HCT116 (cell line): ENCODE measurements around the gene CYB5R2. TPM values are rescaled to one million over a fixed set of nuclear protein-coding genes. Genes with fewer than 3 reads are reported as not detected.

Experiments used
- ATAC-seq: fragments of 200-7000 bp; cut with Tn5 transposase; 2 replicates; pipeline ENCODE4 v1.9.1; 2020; ENCODE audit warnings: mild to moderate bottlenecking, moderate library complexity
- BruUV-seq: library from RNA; stranded (reverse); fragments of 400-500 nt; replicated peaks from 2 replicates; lab custom pipeline; 2021; lab: Mats Ljungman, UMichigan
- CTCF ChIA-PET: fragments of 300-600 bp; sonication (Branson Sonifier 250); formaldehyde crosslinking; loops from one replicate; lab custom pipeline; 2021; ENCODE audit warnings: antibody characterized with exemption; lab: Charles Lee
- POLR2A ChIA-PET: fragments of 300-600, 350-600 bp; sonication (Branson Sonifier 250); formaldehyde crosslinking; loops from one replicate; lab custom pipeline; 2021; ENCODE audit warnings: antibody characterized with exemption; lab: Charles Lee
- RAD21 ChIA-PET, 2 experiments: fragments of 300-600 bp; sonication (Branson Sonifier 250); formaldehyde crosslinking; loops; one replicate each; lab custom pipeline; 2023; ENCODE audit warnings: low total read pairs in 2 of 2; ENCODE audit not compliant: uncharacterized antibody in 2 of 2, unreplicated experiment in 2 of 2, low non-redundant PET in 1 of 2; lab: Charles Lee
- DNase-seq: peaks from one replicate; pipeline ENCODE4 v3.0.0-alpha.2; 2010; ENCODE audit warnings: low read depth, low spot score
- H2AFZ ChIP-seq: fragments of 200-600 bp; shearing (Covaris generic), sonication (generic); 2 replicates; pipeline ENCODE4 v1.6.1; 2017; ENCODE audit warnings: low read depth, mixed run types, mixed read lengths, antibody characterized with exemption, low read length; ENCODE audit not compliant: poor library complexity, severe bottlenecking
- H3K27ac ChIP-seq: 2 replicates; pipeline ENCODE4 v1.5.1; 2012; ENCODE audit warnings: low read depth, low read length
- H3K27me3 ChIP-seq: fragments of 200-600 bp; sonication (generic); 2 replicates; pipeline ENCODE4 v1.6.1; 2016; ENCODE audit warnings: mixed run types, low read length, mixed read lengths; ENCODE audit not compliant: insufficient read depth
- H3K36me3 ChIP-seq, 2 experiments: fragments of 200-500 bp in 1 of 2; fragments of 200-600 bp in 1 of 2; sonication (Bioruptor generic) in 1 of 2; sonication (generic) in 1 of 2; 2 replicates each; pipeline versions ENCODE4 v1.5.1 to v1.6.1; 2014 to 2016; ENCODE audit warnings: low read length in 2 of 2, inconsistent platforms in 1 of 2, mixed read lengths in 1 of 2, mixed run types in 1 of 2; ENCODE audit not compliant: insufficient read depth in 2 of 2, control insufficient read depth in 1 of 2
- H3K4me1 ChIP-seq, 2 experiments: fragments of 200-600 bp in 1 of 2; sonication (generic) in 1 of 2; 2 replicates each; pipeline versions ENCODE4 v1.5.1 to v1.6.1; 2012 to 2017; ENCODE audit warnings: low read length in 2 of 2, inconsistent platforms in 1 of 2, mild to moderate bottlenecking in 1 of 2, mixed read lengths in 1 of 2, mixed run types in 1 of 2, moderate library complexity in 1 of 2; ENCODE audit not compliant: insufficient read depth in 2 of 2, control insufficient read depth in 1 of 2
- H3K4me2 ChIP-seq: fragments of 200-600 bp; sonication (generic); 2 replicates; pipeline ENCODE4 v1.6.1; 2017; ENCODE audit warnings: mixed run types, low read length, mixed read lengths
- H3K4me3 ChIP-seq, 2 experiments: fragments of 200-600 bp in 1 of 2; sonication (generic) in 1 of 2; replicated peaks in 1 of 2; 2 replicates each; pipeline ENCODE4 v1.5.1; 2011 to 2016; ENCODE audit warnings: low read length in 2 of 2, control low read depth in 1 of 2, low read depth in 1 of 2, mild to moderate bottlenecking in 1 of 2, mixed read lengths in 1 of 2, mixed run types in 1 of 2
- H3K79me2 ChIP-seq: fragments of 200-600 bp; sonication (generic); 2 replicates; pipeline ENCODE4 v1.6.1; 2017; ENCODE audit warnings: mild to moderate bottlenecking, mixed run types, low read length, moderate library complexity, mixed read lengths; ENCODE audit not compliant: insufficient read depth
- H3K9ac ChIP-seq: fragments of 200-600 bp; sonication (generic); 2 replicates; pipeline ENCODE4 v1.6.1; 2016; ENCODE audit warnings: low read length, mixed read lengths
- H3K9me2 ChIP-seq: fragments of 200-600 bp; sonication (generic), shearing (Covaris generic); 2 replicates; pipeline ENCODE4 v1.6.1; 2017; ENCODE audit warnings: mixed run types, mild to moderate bottlenecking, moderate library complexity; ENCODE audit not compliant: insufficient read depth
- H3K9me3 ChIP-seq, 2 experiments: fragments of 200-500 bp in 1 of 2; fragments of 200-600 bp in 1 of 2; sonication (Bioruptor generic) in 1 of 2; sonication (generic) in 1 of 2; 2 replicates each; pipeline ENCODE4 v1.6.1; 2014 to 2017; ENCODE audit warnings: low read length in 2 of 2, mixed read lengths in 2 of 2, inconsistent platforms in 1 of 2, low read depth in 1 of 2, mild to moderate bottlenecking in 1 of 2, mixed run types in 1 of 2, moderate library complexity in 1 of 2; ENCODE audit not compliant: control insufficient read depth in 1 of 2, insufficient read depth in 1 of 2
- H4K20me1 ChIP-seq: fragments of 200-600 bp; sonication (generic), shearing (Covaris generic); 2 replicates; pipeline ENCODE4 v1.6.1; 2017; ENCODE audit warnings: mixed run types, mild to moderate bottlenecking, moderate library complexity; ENCODE audit not compliant: insufficient read depth
- CBX3 ChIP-seq: IDR thresholded peaks from 2 replicates; pipeline ENCODE4 v1.6.1; 2012; ENCODE audit warnings: low read depth
- CEBPB ChIP-seq: IDR thresholded peaks from 2 replicates; pipeline ENCODE4 v1.6.1; 2012; ENCODE audit warnings: low read depth
- EGR1 ChIP-seq: IDR thresholded peaks from 2 replicates; pipeline ENCODE4 v1.6.1; 2012; ENCODE audit warnings: low read depth
- ELF1 ChIP-seq: IDR thresholded peaks from 2 replicates; pipeline ENCODE4 v1.6.1; 2012; ENCODE audit warnings: low read depth, borderline replicate concordance
- EZH2 ChIP-seq: fragments of 200-600 bp; sonication (generic); IDR thresholded peaks from 2 replicates; pipeline ENCODE4 v1.6.1; 2017; ENCODE audit warnings: antibody characterized with exemption, mixed run types
- EZH2phosphoT487 ChIP-seq: fragments of 200-600 bp; IDR thresholded peaks from 2 replicates; pipeline ENCODE4 v1.6.1; 2018; ENCODE audit warnings: antibody characterized with exemption, borderline replicate concordance
- FOSL1 ChIP-seq: IDR thresholded peaks from 2 replicates; pipeline ENCODE4 v1.6.1; 2012; ENCODE audit warnings: low read depth
- JUND ChIP-seq: IDR thresholded peaks from 2 replicates; pipeline ENCODE4 v1.6.1; 2012
- POLR2A ChIP-seq: IDR thresholded peaks from 2 replicates; pipeline ENCODE4 v1.7.0; 2011; ENCODE audit warnings: borderline replicate concordance; ENCODE audit not compliant: insufficient read depth, insufficient read length; ENCODE audit errors: extremely low read depth
- POLR2AphosphoS5 ChIP-seq: IDR thresholded peaks from 2 replicates; pipeline ENCODE4 v1.6.1; 2011; ENCODE audit warnings: mild to moderate bottlenecking, low read depth, low read length, moderate library complexity
- RAD21 ChIP-seq: IDR thresholded peaks from 2 replicates; pipeline ENCODE4 v1.6.1; 2012; ENCODE audit warnings: low read depth, mild to moderate bottlenecking
- SIN3A ChIP-seq: IDR thresholded peaks from 2 replicates; pipeline ENCODE4 v1.6.1; 2012; ENCODE audit warnings: low read depth
- SP1 ChIP-seq: IDR thresholded peaks from 2 replicates; pipeline ENCODE4 v1.6.1; 2012; ENCODE audit warnings: low read depth
- SRF ChIP-seq: IDR thresholded peaks from 2 replicates; pipeline ENCODE4 v1.6.1; 2012; ENCODE audit warnings: low read depth
- YY1 ChIP-seq: IDR thresholded peaks from 2 replicates; pipeline ENCODE4 v1.6.1; 2011; ENCODE audit warnings: low read length, low read depth, moderate library complexity, mild to moderate bottlenecking; ENCODE audit not compliant: insufficient replicate concordance; ENCODE audit errors: extremely low read depth
- ZFX ChIP-seq: fragments of 450-650 bp; IDR thresholded peaks from 2 replicates; pipeline ENCODE4 v1.6.1; 2017
- ZNF274 ChIP-seq: fragments of 200-500 bp; sonication (Bioruptor generic); IDR thresholded peaks from 2 replicates; pipeline ENCODE4 v1.6.1; 2014; ENCODE audit warnings: mild to moderate bottlenecking, low read depth, low read length, inconsistent platforms
- intact Hi-C: fragments of 100-400 bp; cut with micrococcal nuclease; formaldehyde crosslinking; loops from 2 replicates; pipeline ENCODE4 v1.10.0; 2022
- total RNA-seq: library from RNA; stranded (reverse); gene quantifications from one replicate; pipeline ENCODE4 v1.2.1, GENCODE V29; 2021; ENCODE audit not compliant: unreplicated experiment
- TF ChIP-seq, protein P1 (sequence below): IDR thresholded peaks from 2 replicates; pipeline ENCODE4 v1.6.1; 2011; ENCODE audit warnings: mild to moderate bottlenecking, low read length, moderate library complexity; ENCODE audit not compliant: insufficient replicate concordance; ENCODE audit errors: extremely low read depth
- TF ChIP-seq, protein P2 (sequence below): IDR thresholded peaks from 2 replicates; pipeline ENCODE4 v1.6.1; 2012; ENCODE audit warnings: low read depth
- TF ChIP-seq, protein P3 (sequence below), 3 experiments: fragments of 200-600 bp in 1 of 3; sonication (generic) in 1 of 3; IDR thresholded peaks in 2 of 3; conservative IDR thresholded peaks in 1 of 3; 2 replicates each; pipeline ENCODE4 v1.5.1; 2012 to 2017; ENCODE audit warnings: low read depth in 2 of 3, low read length in 2 of 3, antibody characterized with exemption in 1 of 3, borderline replicate concordance in 1 of 3, control low read depth in 1 of 3, mild to moderate bottlenecking in 1 of 3, mixed read lengths in 1 of 3, mixed run types in 1 of 3, moderate library complexity in 1 of 3; ENCODE audit not compliant: insufficient read depth in 1 of 3

CYB5R2 gene
- total RNA-seq, 1 experiment from 2014 or later, result 14.4 TPM

DNA sequence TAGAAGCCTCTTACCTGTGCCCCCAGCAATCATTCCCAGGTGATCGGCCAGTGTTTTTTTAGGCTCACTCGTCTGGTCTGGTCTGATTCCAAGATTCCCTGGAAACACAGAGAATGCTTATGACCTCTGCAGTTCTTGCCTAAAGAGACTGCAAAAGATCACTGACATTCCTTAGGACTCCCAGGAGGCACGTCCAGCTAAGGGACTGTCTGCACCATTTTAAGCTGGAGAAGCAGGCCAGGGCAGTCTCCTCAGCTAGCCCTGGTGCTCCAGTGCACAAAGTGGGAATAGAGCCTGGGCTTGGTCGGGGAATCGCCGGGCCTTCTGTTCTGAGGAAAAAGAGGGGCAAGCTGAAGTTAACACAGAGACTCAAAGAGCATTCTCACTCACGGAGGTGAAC lies 4.8 kb downstream of the CYB5R2 start:
- H3K4me3 ChIP-seq, result no peak overlapping the region
- TF ChIP-seq, protein P1, sequence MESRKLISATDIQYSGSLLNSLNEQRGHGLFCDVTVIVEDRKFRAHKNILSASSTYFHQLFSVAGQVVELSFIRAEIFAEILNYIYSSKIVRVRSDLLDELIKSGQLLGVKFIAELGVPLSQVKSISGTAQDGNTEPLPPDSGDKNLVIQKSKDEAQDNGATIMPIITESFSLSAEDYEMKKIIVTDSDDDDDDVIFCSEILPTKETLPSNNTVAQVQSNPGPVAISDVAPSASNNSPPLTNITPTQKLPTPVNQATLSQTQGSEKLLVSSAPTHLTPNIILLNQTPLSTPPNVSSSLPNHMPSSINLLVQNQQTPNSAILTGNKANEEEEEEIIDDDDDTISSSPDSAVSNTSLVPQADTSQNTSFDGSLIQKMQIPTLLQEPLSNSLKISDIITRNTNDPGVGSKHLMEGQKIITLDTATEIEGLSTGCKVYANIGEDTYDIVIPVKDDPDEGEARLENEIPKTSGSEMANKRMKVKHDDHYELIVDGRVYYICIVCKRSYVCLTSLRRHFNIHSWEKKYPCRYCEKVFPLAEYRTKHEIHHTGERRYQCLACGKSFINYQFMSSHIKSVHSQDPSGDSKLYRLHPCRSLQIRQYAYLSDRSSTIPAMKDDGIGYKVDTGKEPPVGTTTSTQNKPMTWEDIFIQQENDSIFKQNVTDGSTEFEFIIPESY, result no peak
- TF ChIP-seq POLR2AphosphoS5 (no peak), ZNF274 (no peak), SP1 (no peak), SRF (no peak), YY1 (no peak), ELF1 (no peak), EZH2phosphoT487 (no peak), CEBPB (no peak), CBX3 (no peak), FOSL1 (no peak), JUND (no peak), EGR1 (no peak), POLR2A (no peak), EZH2 (no peak), RAD21 (no peak), SIN3A (no peak), ZFX (no peak)
- TF ChIP-seq, protein P2, sequence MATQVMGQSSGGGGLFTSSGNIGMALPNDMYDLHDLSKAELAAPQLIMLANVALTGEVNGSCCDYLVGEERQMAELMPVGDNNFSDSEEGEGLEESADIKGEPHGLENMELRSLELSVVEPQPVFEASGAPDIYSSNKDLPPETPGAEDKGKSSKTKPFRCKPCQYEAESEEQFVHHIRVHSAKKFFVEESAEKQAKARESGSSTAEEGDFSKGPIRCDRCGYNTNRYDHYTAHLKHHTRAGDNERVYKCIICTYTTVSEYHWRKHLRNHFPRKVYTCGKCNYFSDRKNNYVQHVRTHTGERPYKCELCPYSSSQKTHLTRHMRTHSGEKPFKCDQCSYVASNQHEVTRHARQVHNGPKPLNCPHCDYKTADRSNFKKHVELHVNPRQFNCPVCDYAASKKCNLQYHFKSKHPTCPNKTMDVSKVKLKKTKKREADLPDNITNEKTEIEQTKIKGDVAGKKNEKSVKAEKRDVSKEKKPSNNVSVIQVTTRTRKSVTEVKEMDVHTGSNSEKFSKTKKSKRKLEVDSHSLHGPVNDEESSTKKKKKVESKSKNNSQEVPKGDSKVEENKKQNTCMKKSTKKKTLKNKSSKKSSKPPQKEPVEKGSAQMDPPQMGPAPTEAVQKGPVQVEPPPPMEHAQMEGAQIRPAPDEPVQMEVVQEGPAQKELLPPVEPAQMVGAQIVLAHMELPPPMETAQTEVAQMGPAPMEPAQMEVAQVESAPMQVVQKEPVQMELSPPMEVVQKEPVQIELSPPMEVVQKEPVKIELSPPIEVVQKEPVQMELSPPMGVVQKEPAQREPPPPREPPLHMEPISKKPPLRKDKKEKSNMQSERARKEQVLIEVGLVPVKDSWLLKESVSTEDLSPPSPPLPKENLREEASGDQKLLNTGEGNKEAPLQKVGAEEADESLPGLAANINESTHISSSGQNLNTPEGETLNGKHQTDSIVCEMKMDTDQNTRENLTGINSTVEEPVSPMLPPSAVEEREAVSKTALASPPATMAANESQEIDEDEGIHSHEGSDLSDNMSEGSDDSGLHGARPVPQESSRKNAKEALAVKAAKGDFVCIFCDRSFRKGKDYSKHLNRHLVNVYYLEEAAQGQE, result no peak
- TF ChIP-seq, protein P3, sequence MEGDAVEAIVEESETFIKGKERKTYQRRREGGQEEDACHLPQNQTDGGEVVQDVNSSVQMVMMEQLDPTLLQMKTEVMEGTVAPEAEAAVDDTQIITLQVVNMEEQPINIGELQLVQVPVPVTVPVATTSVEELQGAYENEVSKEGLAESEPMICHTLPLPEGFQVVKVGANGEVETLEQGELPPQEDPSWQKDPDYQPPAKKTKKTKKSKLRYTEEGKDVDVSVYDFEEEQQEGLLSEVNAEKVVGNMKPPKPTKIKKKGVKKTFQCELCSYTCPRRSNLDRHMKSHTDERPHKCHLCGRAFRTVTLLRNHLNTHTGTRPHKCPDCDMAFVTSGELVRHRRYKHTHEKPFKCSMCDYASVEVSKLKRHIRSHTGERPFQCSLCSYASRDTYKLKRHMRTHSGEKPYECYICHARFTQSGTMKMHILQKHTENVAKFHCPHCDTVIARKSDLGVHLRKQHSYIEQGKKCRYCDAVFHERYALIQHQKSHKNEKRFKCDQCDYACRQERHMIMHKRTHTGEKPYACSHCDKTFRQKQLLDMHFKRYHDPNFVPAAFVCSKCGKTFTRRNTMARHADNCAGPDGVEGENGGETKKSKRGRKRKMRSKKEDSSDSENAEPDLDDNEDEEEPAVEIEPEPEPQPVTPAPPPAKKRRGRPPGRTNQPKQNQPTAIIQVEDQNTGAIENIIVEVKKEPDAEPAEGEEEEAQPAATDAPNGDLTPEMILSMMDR (IDR thresholded peaks at IDR 0.05 in 2 of 3, conservative IDR thresholded peaks at IDR 0.05 in 1 of 3; ENCODE audit: borderline replicate concordance in 1 of 3, insufficient read depth in 1 of 3, low read depth in 2 of 3, low read length in 2 of 3), result no peak
- no peak for DNase-seq
- H3K27ac ChIP-seq, result no peak overlapping the region
- no peaks in the 10 kb centered on the region for H3K36me3 ChIP-seq
- intact Hi-C loops, result loop anchor here (5.0 kb wide), 4 partner anchors 156 to 571 kb away; partner anchors contain the start of gene PPFIBP2
- no peaks in the 10 kb centered on the region for H3K79me2 ChIP-seq
- BruUV-seq, result no TSS peak
- H3K9ac ChIP-seq, result no peak overlapping the region
- no peaks in the 10 kb centered on the region for H4K20me1 ChIP-seq
- ATAC-seq, result no peak
- no peaks in the 10 kb centered on the region for H3K9me3 ChIP-seq
- ChIA-PET POLR2A (no interaction called here), RAD21 (no interaction called here), CTCF (interaction anchor here (1.0 kb wide), 1 partner anchor 97 kb away, joined by 4 read pairs; no protein-coding TSS in a partner anchor)
- H3K9me2 ChIP-seq, result no peaks in the 10 kb centered on the region
- peaks cover 7 to 13% of the 10 kb centered on the region in 2 experiments; a peak in 2 of 4 replicates for H3K4me1 ChIP-seq
- no peaks in the 10 kb centered on the region for H3K27me3 ChIP-seq
- no peak overlapping the region for H3K4me2 ChIP-seq
- no peak overlapping the region for H2AFZ ChIP-seq
